Hypothalamus (tissue), 51 donors: ENCODE measurements around the gene ITPR1.

Source experiments
- DNase-seq, 51 donors: peaks; one replicate each; lab custom pipeline; 2025; lab: John Stamatoyannopoulos, UW

The ITPR1 gene

GRCh38 chr3:4766716-4767499 is 273.8 kb downstream of the ITPR1 start:
- no peak for DNase-seq

GRCh38 chr3:4768021-4768420 is 274.9 kb downstream of the ITPR1 start:
- DNase-seq, result no peak

- no peak for DNase-seq
Observed at GRCh38 chr3:4768521-4768920, 275.4 kb downstream of the ITPR1 start.

GRCh38 chr3:4770561-4770960 is 277.4 kb downstream of the ITPR1 start:
- no peak for DNase-seq

- no peak for DNase-seq
Observed at GRCh38 chr3:4771243-4771642, 278.1 kb downstream of the ITPR1 start.

- no peak for DNase-seq
Observed at GRCh38 chr3:4772171-4772804, 279.1 kb downstream of the ITPR1 start.

GRCh38 chr3:4772858-4773257 is 279.7 kb downstream of the ITPR1 start:
- no peak for DNase-seq

- no peak for DNase-seq
Observed at GRCh38 chr3:4773583-4773982, 280.4 kb downstream of the ITPR1 start.

- DNase-seq, result no peak
Observed at GRCh38 chr3:4774531-4774930, 281.4 kb downstream of the ITPR1 start.

- DNase-seq, result peak in 1 of 51 donors; percentile 6
Observed at GRCh38 chr3:4776399-4776979, 283.3 kb downstream of the ITPR1 start.

GRCh38 chr3:4776980-4777581 is 283.9 kb downstream of the ITPR1 start:
- DNase-seq, result no peak

GRCh38 chr3:4778119-4778518 is 285.0 kb downstream of the ITPR1 start:
- DNase-seq, result no peak

GRCh38 chr3:4778740-4779139 is 285.6 kb downstream of the ITPR1 start:
- DNase-seq, result no peak

GRCh38 chr3:4780545-4780957 is 287.4 kb downstream of the ITPR1 start:
- DNase-seq, result no peak

- no peak for DNase-seq
Observed at GRCh38 chr3:4782095-4782494, 288.9 kb downstream of the ITPR1 start.

- no peak for DNase-seq
Observed at GRCh38 chr3:4785551-4785950, 292.4 kb downstream of the ITPR1 start.

- no peak for DNase-seq
Observed at GRCh38 chr3:4786431-4786830, 293.3 kb downstream of the ITPR1 start.

GRCh38 chr3:4791358-4791757 is 298.2 kb downstream of the ITPR1 start:
- DNase-seq, result no peak

- no peak for DNase-seq
Observed at GRCh38 chr3:4793311-4793710, 300.2 kb downstream of the ITPR1 start.

- no peak for DNase-seq
Observed at GRCh38 chr3:4794331-4794730, 301.2 kb downstream of the ITPR1 start.

- no peak for DNase-seq
Observed at GRCh38 chr3:4794798-4795197, 301.6 kb downstream of the ITPR1 start.

- DNase-seq, result no peak
Observed at GRCh38 chr3:4795905-4796304, 302.8 kb downstream of the ITPR1 start.
